Heart left ventricle (tissue), 16 donors: ENCODE measurements around the gene ANGPTL2. TPM values are rescaled to one million over a fixed set of nuclear protein-coding genes. Genes with fewer than 3 reads are reported as not detected.

Experiments
- ATAC-seq, 4 donors: fragments of 200-7000 bp; cut with Tn5 transposase; one replicate each; pipeline ENCODE4 v1.9.1; 2020 to 2022; ENCODE audit warnings: moderate library complexity in 4 of 4, mild to moderate bottlenecking in 3 of 4, moderate number of reproducible peaks in 1 of 4
- DNase-seq, 5 donors: peaks; one replicate each; pipeline ENCODE4 v3.0.0-alpha.2; 2020
- H3K27ac ChIP-seq, 12 donors: fragments of 200-600 bp; sonication (generic) in 4 of 12; one replicate each; pipeline versions ENCODE4 v1.5.0 to v1.8.0; 2016 to 2022; ENCODE audit warnings: mild to moderate bottlenecking in 2 of 12
- H3K27me3 ChIP-seq, 9 donors: fragments of 200-600 bp; sonication (generic) in 2 of 9; one replicate each; pipeline versions ENCODE4 v1.5.1 to v1.8.0; 2016 to 2022; ENCODE audit warnings: mild to moderate bottlenecking in 3 of 9
- H3K36me3 ChIP-seq, 9 donors: fragments of 200-600 bp; sonication (generic) in 2 of 9; one replicate each; pipeline versions ENCODE4 v1.5.0 to v1.8.0; 2018 to 2022; ENCODE audit warnings: mild to moderate bottlenecking in 2 of 9
- H3K4me1 ChIP-seq, 12 donors: fragments of 200-600 bp; sonication (generic) in 4 of 12; one replicate each; pipeline versions ENCODE4 v1.5.0 to v1.8.0; 2016 to 2022; ENCODE audit warnings: mild to moderate bottlenecking in 3 of 12
- H3K4me3 ChIP-seq, 12 donors: fragments of 200-600 bp; sonication (generic) in 4 of 12; one replicate each; pipeline versions ENCODE4 v1.5.0 to v1.8.0; 2017 to 2022; ENCODE audit warnings: mild to moderate bottlenecking in 9 of 12, moderate library complexity in 4 of 12
- H3K9me3 ChIP-seq, 12 donors: fragments of 200-600 bp; sonication (generic) in 4 of 12; one replicate each; pipeline versions ENCODE4 v1.5.0 to v1.8.0; 2016 to 2022; ENCODE audit warnings: mild to moderate bottlenecking in 1 of 12
- POLR2A ChIP-seq, 2 donors: fragments of 450-650 bp; IDR thresholded peaks; one replicate each; pipeline ENCODE4 v1.6.1; 2017; ENCODE audit warnings: antibody characterized with exemption in 2 of 2, mild to moderate bottlenecking in 2 of 2, moderate library complexity in 2 of 2
- WGBS, 4 donors: extraction: QIAGEN DNeasy Blood & Tissue Kit in 2 of 4; methylation state at CpG; one replicate each; pipeline versions ENCODE4 v1.1.5 to v1.1.7; 2013 to 2018; 5-methylcytosine and 5-hydroxymethylcytosine counted together
- intact Hi-C, 10 donors: fragments of 100-400 bp; cut with DNase I; formaldehyde crosslinking; loops; one replicate each; pipeline versions ENCODE4 v1.11.1 to v1.14.2; 2022
- polyA plus RNA-seq, 2 donors: library from polyadenylated mRNA; stranded (reverse); fragments of 200-250 nt; gene quantifications; one replicate each; pipeline ENCODE4 v1.2.3, GENCODE V29; 2013
- total RNA-seq, 9 donors: library from RNA; depleted of rRNA in 2 of 9; stranded (reverse); fragments of >200 nt in 2 of 9; fragmentation: NEBNext Ultra II Directional in 3 of 9; extraction: Animal tissue kit (Norgen Biotek cat#: 25700) in 3 of 9; gene quantifications; one replicate each; pipeline versions ENCODE4 v1.1.0 to v1.2.4, GENCODE V29; 2016 to 2023
- TF ChIP-seq, protein P1 (sequence below), 12 donors: fragments of 200-600 bp; sonication (generic) in 4 of 12; IDR thresholded peaks; one replicate each; pipeline versions ENCODE4 v1.5.0 to v1.8.0; 2018 to 2022; ENCODE audit warnings: antibody characterized with exemption in 12 of 12, mild to moderate bottlenecking in 5 of 12
- donor health status: ischemic (EF 13 %, LVEDD 7.1; RV severe dilation, severe dysfunction).
- donor health status: healthy with polysubstance abuse.
- donor health status: DM: no; HTN: yes; CAD: no.
- donor health status: DM: no; HTN: no; CAD: no.
- donor health status: ischemic (EF 25% LVEDD 6.9; RV normal size, moderate dysfunction).
- donor health status: ischemic (EF 25% LVEDD 5.7; RV mildly dilated, moderate dysfunction).
- donor health status: healthy.
- donor health status: DM: yes; HTN: yes; CAD: no.
- donor health status: ischemic (EF 35%, LVEDD 5.7; RV mildly dilated, moderate dysfunction).
- donor health status: nonischemic (EF 11% LVEDD 7.7; RV severe dilation, severe dysfunction).
- donor health status: DM: yes; HTN: yes; CAD: no.
- donor health status: PGD.
- donor health status: ischemic (EF 29% LVEDD 5.4; RV normal size, mild dysfunction).
- donor health status: nonischemic (EF 23%, LVEDD 6.1; RV moderate dilation, normal function).

ANGPTL2 gene
- total and polyA plus RNA-seq, 11 donors = 17.0 to 92.5 (median 45.8) TPM

DNA sequence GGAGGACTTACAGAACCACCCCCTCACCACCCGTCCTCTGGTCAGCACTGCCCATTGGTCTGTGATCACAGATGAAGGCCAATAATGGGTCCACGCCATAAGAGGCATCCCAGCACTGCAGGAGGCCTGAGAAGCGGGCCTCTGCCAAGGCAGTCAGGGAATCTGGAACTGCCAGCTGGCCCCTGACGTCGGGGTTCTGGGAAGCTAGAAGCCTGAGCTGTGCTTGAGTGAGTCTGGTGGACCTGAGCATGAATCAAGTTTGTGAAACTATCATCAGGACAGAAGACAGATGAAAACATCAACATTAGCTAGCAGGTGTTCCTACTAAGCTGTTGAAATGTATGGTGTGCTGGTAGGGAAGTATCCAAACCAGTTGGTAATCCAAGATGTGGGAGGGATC is 7.8 kb downstream of the ANGPTL2 start:
- 54 to 79% (median 70%) methylated on average over 3 to 5 of the region's 5 CpGs for WGBS, 4 donors
- intact Hi-C loops = no loop called here
- ATAC-seq (peak in 2 of 4 donors; percentile 54 to 57), DNase-seq (peak in 1 of 5 donors; percentile 66)
- Histone ChIP-seq H3K9me3 (no peaks in the 10 kb centered on the region), H3K4me1 (peaks cover 14 to 92% (median 58%) of the 10 kb centered on the region in 12 donors), H3K27me3 (no peaks in the 10 kb centered on the region), H3K36me3 (peaks cover 0 to 13% (median 0%) of the 10 kb centered on the region in 9 donors), H3K27ac (peak overlapping the region in 3 of 12 donors; percentile 0 to 75 (median 23)), H3K4me3 (no peak overlapping the region)
- TF ChIP-seq, protein P1, sequence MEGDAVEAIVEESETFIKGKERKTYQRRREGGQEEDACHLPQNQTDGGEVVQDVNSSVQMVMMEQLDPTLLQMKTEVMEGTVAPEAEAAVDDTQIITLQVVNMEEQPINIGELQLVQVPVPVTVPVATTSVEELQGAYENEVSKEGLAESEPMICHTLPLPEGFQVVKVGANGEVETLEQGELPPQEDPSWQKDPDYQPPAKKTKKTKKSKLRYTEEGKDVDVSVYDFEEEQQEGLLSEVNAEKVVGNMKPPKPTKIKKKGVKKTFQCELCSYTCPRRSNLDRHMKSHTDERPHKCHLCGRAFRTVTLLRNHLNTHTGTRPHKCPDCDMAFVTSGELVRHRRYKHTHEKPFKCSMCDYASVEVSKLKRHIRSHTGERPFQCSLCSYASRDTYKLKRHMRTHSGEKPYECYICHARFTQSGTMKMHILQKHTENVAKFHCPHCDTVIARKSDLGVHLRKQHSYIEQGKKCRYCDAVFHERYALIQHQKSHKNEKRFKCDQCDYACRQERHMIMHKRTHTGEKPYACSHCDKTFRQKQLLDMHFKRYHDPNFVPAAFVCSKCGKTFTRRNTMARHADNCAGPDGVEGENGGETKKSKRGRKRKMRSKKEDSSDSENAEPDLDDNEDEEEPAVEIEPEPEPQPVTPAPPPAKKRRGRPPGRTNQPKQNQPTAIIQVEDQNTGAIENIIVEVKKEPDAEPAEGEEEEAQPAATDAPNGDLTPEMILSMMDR (IDR thresholded peaks at IDR 0.05) = no peak
- TF ChIP-seq POLR2A (IDR thresholded peaks at IDR 0.05) = no peak

DNA sequence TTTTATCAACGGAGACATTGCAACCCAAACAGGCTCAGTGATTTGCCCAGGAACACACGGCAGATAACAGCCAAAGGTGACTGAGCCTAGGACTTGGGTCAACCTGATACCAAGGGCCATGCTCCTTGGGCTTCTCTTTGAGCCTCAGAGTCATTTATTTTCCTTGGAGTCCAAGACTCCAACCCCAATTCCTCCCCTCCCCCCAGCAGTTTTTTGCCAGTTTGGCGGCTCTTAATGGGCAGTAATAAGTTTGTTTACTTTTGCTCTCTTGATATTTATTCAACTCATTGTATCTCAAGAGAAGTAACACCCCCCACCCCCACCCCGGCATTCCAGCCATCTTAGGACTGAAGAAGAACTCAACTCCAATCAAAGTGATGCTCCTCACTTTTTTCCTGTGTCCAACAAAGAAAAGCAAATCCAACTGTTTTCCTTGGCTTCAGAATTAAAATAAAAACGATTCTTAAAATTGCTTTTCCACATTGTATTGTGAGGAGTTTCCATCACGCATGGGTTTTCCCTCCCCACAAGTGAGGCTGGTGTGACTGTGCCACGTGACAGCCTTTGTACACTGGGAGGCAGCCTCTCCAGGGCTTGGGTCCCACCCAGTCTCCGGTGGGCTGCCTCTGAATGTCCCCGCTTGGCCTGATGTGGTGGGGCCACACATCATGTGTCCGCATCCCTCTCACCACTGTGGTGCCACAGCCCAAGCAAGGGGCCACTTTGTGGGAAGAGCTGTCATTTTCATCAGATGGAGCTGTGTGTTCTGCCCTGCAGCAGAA is 9.1 kb downstream of the ANGPTL2 start:
- TF ChIP-seq, protein P1 (IDR thresholded peaks at IDR 0.05) = no peak
- TF ChIP-seq POLR2A (IDR thresholded peaks at IDR 0.05) = no peak
- 72 to 81% (median 78%) methylated on average over 10 of the region's 10 CpGs for WGBS, 4 donors
- peaks cover 0 to 8% (median 2%) of the 10 kb centered on the region in 9 donors for H3K36me3 ChIP-seq
- H3K27me3 ChIP-seq = no peaks in the 10 kb centered on the region
- no peak overlapping the region for H3K4me3 ChIP-seq
- intact Hi-C loops = no loop called here
- peaks cover 14 to 91% (median 55%) of the 10 kb centered on the region in 12 donors for H3K4me1 ChIP-seq
- DNase-seq = peak in 1 of 5 donors; percentile 12
- peak in 1 of 4 donors; percentile 10 for ATAC-seq
- H3K9me3 ChIP-seq = no peaks in the 10 kb centered on the region
- H3K27ac ChIP-seq = peak overlapping the region in 7 of 12 donors; percentile 3 to 75 (median 51)

DNA sequence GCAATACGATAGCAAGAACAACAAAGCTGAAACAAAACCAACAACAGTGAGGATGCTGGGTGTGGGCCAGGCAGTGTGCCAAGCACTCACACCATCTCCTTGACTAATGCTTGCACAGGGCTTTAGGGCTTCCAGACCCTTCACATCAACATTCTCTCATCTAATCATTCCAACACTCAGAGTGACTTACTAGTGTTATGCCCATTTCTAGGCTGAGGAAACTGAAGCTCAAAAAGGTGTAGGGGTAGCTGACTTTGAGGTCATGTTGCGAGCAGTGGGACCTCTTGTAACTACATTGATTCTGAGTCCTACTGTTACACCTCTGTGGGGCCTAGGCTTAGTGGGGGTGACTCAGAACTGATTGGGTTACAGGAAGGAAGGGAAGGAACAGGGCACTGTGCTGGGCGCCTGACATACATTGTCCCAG is 9.7 kb downstream of the ANGPTL2 start:
- H3K4me3 ChIP-seq = no peak overlapping the region
- no peak for TF ChIP-seq POLR2A (IDR thresholded peaks at IDR 0.05)
- TF ChIP-seq, protein P1 (IDR thresholded peaks at IDR 0.05) = no peak
- H3K9me3 ChIP-seq = no peaks in the 10 kb centered on the region
- H3K27ac ChIP-seq = peak overlapping the region in 8 of 12 donors; percentile 20 to 75 (median 55)
- ATAC-seq (no peak), DNase-seq (peak in 1 of 5 donors; percentile 27)
- H3K36me3 ChIP-seq = peaks cover 0 to 14% (median 8%) of the 10 kb centered on the region in 9 donors
- intact Hi-C loops = no loop called here
- 68 to 84% (median 74%) methylated on average over 3 of the region's 3 CpGs for WGBS, 4 donors
- H3K4me1 ChIP-seq = peaks cover 14 to 89% (median 54%) of the 10 kb centered on the region in 12 donors
- no peaks in the 10 kb centered on the region for H3K27me3 ChIP-seq

DNA sequence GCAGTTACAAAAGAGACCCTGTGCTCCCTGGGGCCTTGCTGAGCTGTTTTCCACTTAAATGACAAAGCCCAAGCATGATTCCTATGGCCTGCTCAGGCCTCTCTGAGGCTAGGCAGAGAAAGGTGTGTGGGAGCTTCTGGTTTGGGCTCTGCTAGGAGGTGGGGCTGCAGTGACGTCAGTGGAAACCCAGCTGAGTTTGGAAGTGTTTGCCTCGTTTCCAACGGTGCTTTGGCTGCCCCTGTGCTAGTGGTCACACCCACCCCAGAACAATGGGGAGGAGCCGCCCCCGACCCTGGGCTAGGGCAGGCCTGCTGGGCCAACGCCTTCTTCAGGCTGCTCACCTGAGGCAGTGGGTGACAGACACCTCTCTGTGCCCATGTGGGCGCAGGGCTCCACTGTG is 10.4 kb downstream of the ANGPTL2 start:
- DNase-seq (peak in 4 of 5 donors; percentile 62 to 80 (median 79)), ATAC-seq (peak; percentile 35 to 84 (median 66))
- Histone ChIP-seq H3K9me3 (no peaks in the 10 kb centered on the region), H3K4me3 (no peak overlapping the region), H3K4me1 (peaks cover 14 to 89% (median 50%) of the 10 kb centered on the region in 12 donors), H3K27me3 (no peaks in the 10 kb centered on the region), H3K27ac (peak overlapping the region in 9 of 12 donors; percentile 33 to 75 (median 59)), H3K36me3 (peaks cover 0 to 20% (median 11%) of the 10 kb centered on the region in 9 donors)
- intact Hi-C loops = no loop called here
- TF ChIP-seq, protein P1 (IDR thresholded peaks at IDR 0.05) = no peak
- no peak for TF ChIP-seq POLR2A (IDR thresholded peaks at IDR 0.05)
- 0 to 44% (median 33%) methylated on average over 3 to 7 of the region's 7 CpGs for WGBS, 4 donors
